ENCODE measurements around the gene EHMT2.

Gene EHMT2

GRCh38 chr6:31920811-31921210 lies 23.3 kb upstream of the EHMT2 start:
- Histone ChIP-seq H3K4me3 (ENCODE audit: low read length) (no peak overlapping the region), H3K79me2 (ENCODE audit: low read length) (no peaks in the 10 kb centered on the region), H3K27me3 (ENCODE audit: low read depth, low read length) (no peaks in the 10 kb centered on the region), H3K9ac (ENCODE audit: low read length) (no peak overlapping the region), H3K36me3 (replicated peaks; ENCODE audit: low read depth, low read length) (no peaks in the 10 kb centered on the region), H2AFZ (ENCODE audit: low read depth, low read length) (no peak overlapping the region), H4K20me1 (ENCODE audit: insufficient read depth, low read length) (no peaks in the 10 kb centered on the region), H3K27ac (ENCODE audit: low read length) (no peak overlapping the region), H3K4me1 (ENCODE audit: low read length) (peaks cover 4% of the 10 kb centered on the region; the same call in 1 of the 2 replicates), H3K4me2 (ENCODE audit: low read length) (no peak overlapping the region), H3K9me3 (ENCODE audit: insufficient read depth, low read length) (no peaks in the 10 kb centered on the region)
- no peak for TF ChIP-seq EZH2phosphoT487 (IDR thresholded peaks at IDR 0.05; ENCODE audit: low read depth)
- no peak for TF ChIP-seq CTCF (IDR thresholded peaks at IDR 0.05; ENCODE audit: low read depth, low read length)

- H3K4me3 ChIP-seq (ENCODE audit: low read length) = no peak overlapping the region
- no peak overlapping the region for H3K4me2 ChIP-seq (ENCODE audit: low read length)
- H3K36me3 ChIP-seq (replicated peaks; ENCODE audit: low read depth, low read length) = no peaks in the 10 kb centered on the region
- no peaks in the 10 kb centered on the region for H3K27me3 ChIP-seq (ENCODE audit: low read depth, low read length)
- no peaks in the 10 kb centered on the region for H4K20me1 ChIP-seq (ENCODE audit: insufficient read depth, low read length)
- TF ChIP-seq EZH2phosphoT487 (IDR thresholded peaks at IDR 0.05; ENCODE audit: low read depth) = no peak
- TF ChIP-seq CTCF (IDR thresholded peaks at IDR 0.05; ENCODE audit: low read depth, low read length) = no peak
- H2AFZ ChIP-seq (ENCODE audit: low read depth, low read length) = no peak overlapping the region
- H3K79me2 ChIP-seq (ENCODE audit: low read length) = no peaks in the 10 kb centered on the region
- H3K9ac ChIP-seq (ENCODE audit: low read length) = no peak overlapping the region
- peaks cover 5% of the 10 kb centered on the region for H3K4me1 ChIP-seq (ENCODE audit: low read length)
- no peaks in the 10 kb centered on the region for H3K9me3 ChIP-seq (ENCODE audit: insufficient read depth, low read length)
- no peak overlapping the region for H3K27ac ChIP-seq (ENCODE audit: low read length)
Observed at GRCh38 chr6:31919624-31920303, 22.3 kb upstream of the EHMT2 start.

- TF ChIP-seq CTCF (IDR thresholded peaks at IDR 0.05; ENCODE audit: low read depth, low read length) (no peak), EZH2phosphoT487 (IDR thresholded peaks at IDR 0.05; ENCODE audit: low read depth) (no peak)
- no peaks in the 10 kb centered on the region for H3K9me3 ChIP-seq (ENCODE audit: insufficient read depth, low read length)
- no peak overlapping the region for H3K27ac ChIP-seq (ENCODE audit: low read length)
- H3K9ac ChIP-seq (ENCODE audit: low read length) = no peak overlapping the region
- H3K27me3 ChIP-seq (ENCODE audit: low read depth, low read length) = no peaks in the 10 kb centered on the region
- H2AFZ ChIP-seq (ENCODE audit: low read depth, low read length) = no peak overlapping the region
- H3K4me3 ChIP-seq (ENCODE audit: low read length) = no peak overlapping the region
- peaks cover 6% of the 10 kb centered on the region for H3K4me1 ChIP-seq (ENCODE audit: low read length)
- no peaks in the 10 kb centered on the region for H3K79me2 ChIP-seq (ENCODE audit: low read length)
- H4K20me1 ChIP-seq (ENCODE audit: insufficient read depth, low read length) = no peaks in the 10 kb centered on the region
- H3K4me2 ChIP-seq (ENCODE audit: low read length) = no peak overlapping the region
- no peaks in the 10 kb centered on the region for H3K36me3 ChIP-seq (replicated peaks; ENCODE audit: low read depth, low read length)
Observed at GRCh38 chr6:31918069-31918720, 20.7 kb upstream of the EHMT2 start.

GRCh38 chr6:31915756-31916155 lies 18.3 kb upstream of the EHMT2 start:
- no peaks in the 10 kb centered on the region for H3K9me3 ChIP-seq (ENCODE audit: insufficient read depth, low read length)

More at GRCh38 chr6:31915756-31916155, 18.3 kb upstream of the EHMT2 start:
- Histone ChIP-seq H4K20me1 (ENCODE audit: insufficient read depth, low read length) (no peaks in the 10 kb centered on the region), H3K4me2 (ENCODE audit: low read length) (no peak overlapping the region), H3K9ac (ENCODE audit: low read length) (no peak overlapping the region), H3K27me3 (ENCODE audit: low read depth, low read length) (no peaks in the 10 kb centered on the region), H2AFZ (ENCODE audit: low read depth, low read length) (no peak overlapping the region), H3K36me3 (replicated peaks; ENCODE audit: low read depth, low read length) (no peaks in the 10 kb centered on the region), H3K4me3 (ENCODE audit: low read length) (no peak overlapping the region), H3K79me2 (ENCODE audit: low read length) (no peaks in the 10 kb centered on the region), H3K27ac (ENCODE audit: low read length) (no peak overlapping the region), H3K4me1 (ENCODE audit: low read length) (peaks cover 20% of the 10 kb centered on the region)
- no peak for TF ChIP-seq EZH2phosphoT487 (IDR thresholded peaks at IDR 0.05; ENCODE audit: low read depth)
- no peak for TF ChIP-seq CTCF (IDR thresholded peaks at IDR 0.05; ENCODE audit: low read depth, low read length)

Data from OCI-LY3 (cell line).